Neuronal stem cell (in vitro differentiated cells): Measurements from ENCODE around the gene RAD9A.

Experiments used
- DNase-seq: peaks from one replicate; pipeline ENCODE4 v3.0.0-alpha.2; 2013; ENCODE audit warnings: low spot score
- H2AFZ ChIP-seq: one replicate; pipeline ENCODE4 v1.6.1; 2013; ENCODE audit warnings: mild to moderate bottlenecking, low read length, inconsistent platforms
- H2AK5ac ChIP-seq: 2 replicates; pipeline ENCODE4 v1.6.1; 2013; ENCODE audit warnings: low read depth, mild to moderate bottlenecking, inconsistent platforms, low read length, moderate library complexity, mixed read lengths
- H2BK120ac ChIP-seq: 2 replicates; pipeline ENCODE4 v1.6.1; 2013; ENCODE audit warnings: low read depth, mild to moderate bottlenecking, inconsistent platforms, low read length, moderate library complexity, mixed read lengths
- H2BK12ac ChIP-seq: one replicate; pipeline ENCODE4 v1.6.1; 2013; ENCODE audit warnings: low read length, inconsistent platforms
- H2BK15ac ChIP-seq: 2 replicates; pipeline ENCODE4 v1.6.1; 2013; ENCODE audit warnings: mild to moderate bottlenecking, low read length, inconsistent platforms, mixed read lengths
- H2BK5ac ChIP-seq: one replicate; pipeline ENCODE4 v1.6.1; 2013; ENCODE audit warnings: inconsistent platforms, mild to moderate bottlenecking, low read length, moderate library complexity
- H3K14ac ChIP-seq: one replicate; pipeline ENCODE4 v1.6.1; 2013; ENCODE audit warnings: low read length, inconsistent platforms
- H3K18ac ChIP-seq: 2 replicates; pipeline ENCODE4 v1.6.1; 2013; ENCODE audit warnings: low read length, inconsistent platforms
- H3K23ac ChIP-seq: 2 replicates; pipeline ENCODE4 v1.6.1; 2013; ENCODE audit warnings: low read depth, mild to moderate bottlenecking, mixed read lengths, low read length, inconsistent platforms; ENCODE audit not compliant: poor library complexity
- H3K27ac ChIP-seq: replicated peaks from 3 replicates; pipeline ENCODE4 v1.5.1; 2013; ENCODE audit warnings: low read length, inconsistent platforms
- H3K27me3 ChIP-seq, 3 experiments: 2 replicates each; pipeline ENCODE4 v1.6.1; 2013; ENCODE audit warnings: low read length in 3 of 3, mild to moderate bottlenecking in 2 of 3, inconsistent platforms in 1 of 3, low read depth in 1 of 3, mixed read lengths in 1 of 3, moderate library complexity in 1 of 3; ENCODE audit not compliant: control insufficient read depth in 3 of 3, insufficient read depth in 3 of 3
- H3K36me3 ChIP-seq, 2 donors: replicated peaks in 1 of 2; 2 replicates each; pipeline ENCODE4 v1.6.1; 2013; ENCODE audit warnings: low read length in 2 of 2; ENCODE audit not compliant: control insufficient read depth in 2 of 2, insufficient read depth in 2 of 2
- H3K4ac ChIP-seq: 2 replicates; pipeline ENCODE4 v1.6.1; 2013; ENCODE audit warnings: inconsistent platforms, mild to moderate bottlenecking, low read length, moderate library complexity
- H3K4me1 ChIP-seq, 2 donors: 1 replicate in 1 of 2; 2 replicates in 1 of 2; pipeline ENCODE4 v1.6.1; 2013; ENCODE audit warnings: low read length in 2 of 2, low read depth in 1 of 2; ENCODE audit not compliant: control insufficient read depth in 2 of 2, insufficient read depth in 1 of 2
- H3K4me2 ChIP-seq: one replicate; pipeline ENCODE4 v1.6.1; 2013; ENCODE audit warnings: mild to moderate bottlenecking, low read length, inconsistent platforms; ENCODE audit not compliant: insufficient read depth, poor library complexity, severe bottlenecking
- H3K4me3 ChIP-seq, 2 donors: 2 replicates each; pipeline ENCODE4 v1.5.1; 2013; ENCODE audit warnings: low read length in 2 of 2, mild to moderate bottlenecking in 2 of 2, inconsistent platforms in 1 of 2, moderate library complexity in 1 of 2
- H3K79me1 ChIP-seq: one replicate; pipeline ENCODE4 v1.6.1; 2013; ENCODE audit warnings: low read depth, mild to moderate bottlenecking, inconsistent platforms, low read length, moderate library complexity
- H3K9ac ChIP-seq: one replicate; pipeline ENCODE4 v1.6.1; 2013; ENCODE audit warnings: mild to moderate bottlenecking, low read depth, low read length, inconsistent platforms; ENCODE audit not compliant: poor library complexity
- H3K9me3 ChIP-seq, 2 donors: replicated peaks in 1 of 2; 2 replicates each; pipeline versions ENCODE3 to v1.6.1; 2013; ENCODE audit warnings: low read length in 2 of 2, mild to moderate bottlenecking in 2 of 2, inconsistent platforms in 1 of 2, low read depth in 1 of 2, mixed read lengths in 1 of 2, moderate library complexity in 1 of 2; ENCODE audit not compliant: control insufficient read depth in 2 of 2, insufficient read depth in 1 of 2
- H4K8ac ChIP-seq: one replicate; pipeline ENCODE4 v1.6.1; 2013; ENCODE audit warnings: low read depth, mild to moderate bottlenecking, inconsistent platforms, low read length, moderate library complexity
- H4K91ac ChIP-seq: one replicate; pipeline ENCODE4 v1.6.1; 2013; ENCODE audit warnings: low read length, low read depth, mild to moderate bottlenecking, inconsistent platforms; ENCODE audit not compliant: poor library complexity
- WGBS, 2 donors: extraction: QIAGEN DNeasy Blood & Tissue Kit; methylation state at CpG; one replicate each; pipeline ENCODE4 v1.1.7; 2013; ENCODE audit warnings: missing lambda C conversion rate in 2 of 2, mixed read lengths in 1 of 2; ENCODE audit not compliant: insufficient read length in 2 of 2, insufficient replicate concordance in 1 of 2; ENCODE audit errors: extremely low coverage in 2 of 2; 5-methylcytosine and 5-hydroxymethylcytosine counted together

The RAD9A gene

GRCh38 chr11:67420646-67421429, 29.1 kb downstream of the RAD9A start:
- Histone ChIP-seq H3K23ac (peak overlapping the region; percentile 98), H3K27ac (no peak overlapping the region), H3K79me1 (peaks cover 2% of the 10 kb centered on the region)

GRCh38 chr11:67421430-67422031, 29.7 kb downstream of the RAD9A start:
- H3K9ac ChIP-seq = no peak overlapping the region
- peak overlapping the region in 1 of 2 donors; percentile 67 for H3K4me3 ChIP-seq
- H2BK120ac ChIP-seq = no peak overlapping the region
- H3K14ac ChIP-seq = no peak overlapping the region
- no peak overlapping the region for H4K91ac ChIP-seq
- H3K4ac ChIP-seq = no peak overlapping the region
- H3K4me1 ChIP-seq = peaks cover 7 to 8% of the 10 kb centered on the region in 2 donors
- no peak overlapping the region for H4K8ac ChIP-seq
- peak overlapping the region; percentile 98 for H3K23ac ChIP-seq
- H3K27ac ChIP-seq = no peak overlapping the region
- H3K79me1 ChIP-seq = peaks cover 2% of the 10 kb centered on the region
- no peaks in the 10 kb centered on the region for H3K9me3 ChIP-seq
- H2AK5ac ChIP-seq = no peak overlapping the region
- no peak overlapping the region for H2BK5ac ChIP-seq
- peaks cover 0 to 13% (median 0%) of the 10 kb centered on the region in 3 experiments for H3K27me3 ChIP-seq
- H3K36me3 ChIP-seq = no peaks in the 10 kb centered on the region
- no peak overlapping the region for H2BK15ac ChIP-seq
- WGBS, 2 donors = no CpG with 5 or more reads among the region's 22 CpGs
- H2AFZ ChIP-seq = peak overlapping the region; percentile 98
- H2BK12ac ChIP-seq = no peak overlapping the region
- H3K4me2 ChIP-seq = no peak overlapping the region
- peak overlapping the region; percentile 85 for H3K18ac ChIP-seq
- DNase-seq = no peak

More at GRCh38 chr11:67420646-67421429, 29.1 kb downstream of the RAD9A start:
- Histone ChIP-seq H2AFZ (peak overlapping the region; percentile 98), H3K9me3 (no peaks in the 10 kb centered on the region), H2AK5ac (peak overlapping the region; percentile 86), H3K4me3 (peak overlapping the region; percentile 67 to 77), H2BK12ac (no peak overlapping the region), H3K18ac (peak overlapping the region; percentile 96), H3K4me2 (peak overlapping the region; percentile 98), H4K91ac (peak overlapping the region; percentile 28), H2BK5ac (peak overlapping the region; percentile 50), H3K36me3 (no peaks in the 10 kb centered on the region), H3K14ac (peak overlapping the region; percentile 72), H3K4me1 (peaks cover 9 to 10% of the 10 kb centered on the region in 2 donors), H3K27me3 (peaks cover 0 to 17% (median 0%) of the 10 kb centered on the region in 3 experiments), H2BK120ac (no peak overlapping the region), H4K8ac (no peak overlapping the region), H2BK15ac (no peak overlapping the region), H3K9ac (peak overlapping the region; percentile 89), H3K4ac (peak overlapping the region; percentile 8)
- DNase-seq = peak; percentile 93
- WGBS, 2 donors = no CpG with 5 or more reads among the region's 97 CpGs

- H3K4me2 ChIP-seq = no peak overlapping the region
- H4K91ac ChIP-seq = no peak overlapping the region
- H2AK5ac ChIP-seq = peak overlapping the region; percentile 79
- peak overlapping the region; percentile 25 for H3K23ac ChIP-seq
- no peak overlapping the region for H3K9ac ChIP-seq
- H3K9me3 ChIP-seq = no peaks in the 10 kb centered on the region
- H2BK120ac ChIP-seq = no peak overlapping the region
- H3K27ac ChIP-seq = no peak overlapping the region
- no peaks in the 10 kb centered on the region for H3K36me3 ChIP-seq
- no peak overlapping the region for H2AFZ ChIP-seq
- WGBS, 2 donors = no CpG with 5 or more reads among the region's 6 CpGs
- H4K8ac ChIP-seq = no peak overlapping the region
- no peak overlapping the region for H3K14ac ChIP-seq
- H3K4me3 ChIP-seq = no peak overlapping the region
- H3K18ac ChIP-seq = no peak overlapping the region
- H2BK5ac ChIP-seq = no peak overlapping the region
- H2BK15ac ChIP-seq = peak overlapping the region; percentile 59
- no peak overlapping the region for H2BK12ac ChIP-seq
- no peak for DNase-seq
- H3K4me1 ChIP-seq = peaks cover 7 to 9% of the 10 kb centered on the region in 2 donors
- H3K79me1 ChIP-seq = no peaks in the 10 kb centered on the region
- H3K27me3 ChIP-seq = peaks cover 0 to 9% (median 0%) of the 10 kb centered on the region in 3 experiments
- no peak overlapping the region for H3K4ac ChIP-seq
These were observed 31.1 kb downstream of the RAD9A start for GRCh38 chr11:67422891-67423290.

DNA sequence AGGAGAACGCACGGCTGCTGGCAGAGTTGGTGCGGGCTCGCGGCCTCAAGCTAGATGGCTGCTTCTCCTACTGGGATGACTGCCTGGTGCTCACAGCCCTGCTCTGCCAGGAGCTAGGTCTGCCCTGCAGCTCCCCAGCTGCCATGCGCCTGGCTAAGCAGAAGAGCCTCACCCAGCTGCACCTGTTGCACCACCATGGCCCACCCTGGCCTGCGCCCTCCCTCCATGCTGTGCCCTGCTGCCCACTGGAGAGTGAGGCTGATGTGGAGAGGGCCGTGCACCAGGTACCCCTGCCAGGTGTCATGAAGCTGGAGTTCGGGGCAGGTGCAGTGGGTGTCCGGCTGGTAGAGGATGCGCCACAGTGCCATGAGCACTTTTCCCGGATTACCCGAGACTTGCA, 31.7 kb downstream of the RAD9A start:
- Histone ChIP-seq H3K4me3 (no peak overlapping the region), H3K27me3 (peaks cover 0 to 9% (median 0%) of the 10 kb centered on the region in 3 experiments)
- DNase-seq = no peak

More for the DNA sequence above, 31.7 kb downstream of the RAD9A start:
- Histone ChIP-seq H4K91ac (no peak overlapping the region), H4K8ac (no peak overlapping the region), H2AFZ (no peak overlapping the region), H2BK120ac (no peak overlapping the region), H3K9ac (no peak overlapping the region), H3K18ac (peak overlapping the region; percentile 58), H3K9me3 (no peaks in the 10 kb centered on the region), H3K27ac (no peak overlapping the region), H3K36me3 (no peaks in the 10 kb centered on the region), H2BK12ac (no peak overlapping the region), H3K23ac (peak overlapping the region; percentile 39), H2AK5ac (peak overlapping the region; percentile 81), H3K4ac (peak overlapping the region; percentile 55), H3K4me2 (no peak overlapping the region), H3K79me1 (no peaks in the 10 kb centered on the region), H2BK5ac (peak overlapping the region; percentile 13), H3K4me1 (peaks cover 7 to 9% of the 10 kb centered on the region in 2 donors), H3K14ac (peak overlapping the region; percentile 27), H2BK15ac (peak overlapping the region; percentile 62)
- no CpG with 5 or more reads among the region's 13 CpGs for WGBS, 2 donors
